Tibial artery (tissue), 4 donors: ENCODE data around the gene PRF1.

Experiments used
- DNase-seq, 2 donors: peaks; one replicate each; pipeline ENCODE4 v3.0.0-alpha.2; 2019
- H3K27ac ChIP-seq, 2 donors: fragments of 200-600 bp; sonication (generic) in 1 of 2; 1 replicate in 1 of 2; 2 replicates in 1 of 2; pipeline ENCODE4 v1.5.1; 2018 to 2019; ENCODE audit warnings: mild to moderate bottlenecking in 1 of 2
- H3K27me3 ChIP-seq, 2 donors: fragments of 200-600 bp; sonication (generic) in 1 of 2; one replicate each; pipeline versions ENCODE4 v1.5.1 to v1.6.0; 2016 to 2019
- H3K36me3 ChIP-seq, 3 donors: fragments of 200-600 bp; sonication (generic) in 2 of 3; one replicate each; pipeline ENCODE4 v1.5.1; 2016 to 2019; ENCODE audit warnings: mild to moderate bottlenecking in 2 of 3
- H3K4me1 ChIP-seq, 4 donors: fragments of 200-600 bp; sonication (generic) in 2 of 4; 1 replicate in 3 of 4; 2 replicates in 1 of 4; pipeline ENCODE4 v1.5.1; 2016 to 2019
- H3K4me3 ChIP-seq, 2 donors: fragments of 200-600 bp; sonication (generic) in 1 of 2; 1 replicate in 1 of 2; 2 replicates in 1 of 2; pipeline ENCODE4 v1.5.1; 2018 to 2019; ENCODE audit warnings: mild to moderate bottlenecking in 2 of 2
- H3K9me3 ChIP-seq, 3 donors: fragments of 200-600 bp; sonication (generic) in 1 of 3; one replicate each; pipeline ENCODE4 v1.5.1; 2016 to 2019
- intact Hi-C: fragments of 100-400 bp; cut with DNase I; formaldehyde crosslinking; loops from one replicate; pipeline ENCODE4 v1.15.0; 2023; ENCODE audit warnings: low total_unique reads
- TF ChIP-seq, protein P1 (sequence below), 2 experiments: fragments of 200-600 bp in 1 of 2; fragments of 450-650 bp in 1 of 2; IDR thresholded peaks; one replicate each; pipeline ENCODE4 v1.5.1; 2017 to 2019; ENCODE audit warnings: antibody characterized with exemption in 2 of 2, mild to moderate bottlenecking in 1 of 2, moderate library complexity in 1 of 2

PRF1 gene

DNA sequence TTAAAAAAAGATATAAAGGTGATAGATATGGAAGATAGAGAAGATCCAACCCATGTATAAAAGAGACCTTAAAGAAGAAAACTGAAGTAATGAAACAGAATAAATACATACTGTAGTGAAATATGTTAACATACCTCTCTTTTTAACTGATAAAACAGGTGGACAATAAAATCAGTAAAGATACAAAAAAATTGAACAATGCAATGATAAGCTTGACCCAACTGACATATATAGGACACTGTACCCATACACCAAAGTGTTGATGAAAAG is 17.4 kb upstream of the PRF1 start:
- Histone ChIP-seq H3K4me1 (no peaks in the 10 kb centered on the region), H3K36me3 (no peaks in the 10 kb centered on the region), H3K9me3 (peaks cover 0 to 18% (median 12%) of the 10 kb centered on the region in 3 donors), H3K4me3 (no peak overlapping the region), H3K27me3 (no peaks in the 10 kb centered on the region), H3K27ac (no peak overlapping the region)
- intact Hi-C loops = no loop called here
- TF ChIP-seq, protein P1, sequence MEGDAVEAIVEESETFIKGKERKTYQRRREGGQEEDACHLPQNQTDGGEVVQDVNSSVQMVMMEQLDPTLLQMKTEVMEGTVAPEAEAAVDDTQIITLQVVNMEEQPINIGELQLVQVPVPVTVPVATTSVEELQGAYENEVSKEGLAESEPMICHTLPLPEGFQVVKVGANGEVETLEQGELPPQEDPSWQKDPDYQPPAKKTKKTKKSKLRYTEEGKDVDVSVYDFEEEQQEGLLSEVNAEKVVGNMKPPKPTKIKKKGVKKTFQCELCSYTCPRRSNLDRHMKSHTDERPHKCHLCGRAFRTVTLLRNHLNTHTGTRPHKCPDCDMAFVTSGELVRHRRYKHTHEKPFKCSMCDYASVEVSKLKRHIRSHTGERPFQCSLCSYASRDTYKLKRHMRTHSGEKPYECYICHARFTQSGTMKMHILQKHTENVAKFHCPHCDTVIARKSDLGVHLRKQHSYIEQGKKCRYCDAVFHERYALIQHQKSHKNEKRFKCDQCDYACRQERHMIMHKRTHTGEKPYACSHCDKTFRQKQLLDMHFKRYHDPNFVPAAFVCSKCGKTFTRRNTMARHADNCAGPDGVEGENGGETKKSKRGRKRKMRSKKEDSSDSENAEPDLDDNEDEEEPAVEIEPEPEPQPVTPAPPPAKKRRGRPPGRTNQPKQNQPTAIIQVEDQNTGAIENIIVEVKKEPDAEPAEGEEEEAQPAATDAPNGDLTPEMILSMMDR (IDR thresholded peaks at IDR 0.05) = no peak
- no peak for DNase-seq

- DNase-seq = no peak
- Histone ChIP-seq H3K9me3 (peaks cover 0 to 18% (median 12%) of the 10 kb centered on the region in 3 donors), H3K4me3 (no peak overlapping the region), H3K36me3 (no peaks in the 10 kb centered on the region), H3K27me3 (no peaks in the 10 kb centered on the region), H3K27ac (no peak overlapping the region), H3K4me1 (no peaks in the 10 kb centered on the region)
- TF ChIP-seq, protein P1 (IDR thresholded peaks at IDR 0.05) = no peak
- intact Hi-C loops = no loop called here
These were observed 16.9 kb upstream of the PRF1 start for GRCh38 chr10:70619271-70620019.

- TF ChIP-seq, protein P1 (IDR thresholded peaks at IDR 0.05) = no peak
- no peak for DNase-seq
- Histone ChIP-seq H3K36me3 (no peaks in the 10 kb centered on the region), H3K4me3 (no peak overlapping the region), H3K9me3 (peaks cover 0 to 18% (median 12%) of the 10 kb centered on the region in 3 donors), H3K27ac (no peak overlapping the region), H3K27me3 (no peaks in the 10 kb centered on the region), H3K4me1 (no peaks in the 10 kb centered on the region)
- intact Hi-C loops = no loop called here
These were observed 16.1 kb upstream of the PRF1 start for GRCh38 chr10:70618663-70619062.

DNA sequence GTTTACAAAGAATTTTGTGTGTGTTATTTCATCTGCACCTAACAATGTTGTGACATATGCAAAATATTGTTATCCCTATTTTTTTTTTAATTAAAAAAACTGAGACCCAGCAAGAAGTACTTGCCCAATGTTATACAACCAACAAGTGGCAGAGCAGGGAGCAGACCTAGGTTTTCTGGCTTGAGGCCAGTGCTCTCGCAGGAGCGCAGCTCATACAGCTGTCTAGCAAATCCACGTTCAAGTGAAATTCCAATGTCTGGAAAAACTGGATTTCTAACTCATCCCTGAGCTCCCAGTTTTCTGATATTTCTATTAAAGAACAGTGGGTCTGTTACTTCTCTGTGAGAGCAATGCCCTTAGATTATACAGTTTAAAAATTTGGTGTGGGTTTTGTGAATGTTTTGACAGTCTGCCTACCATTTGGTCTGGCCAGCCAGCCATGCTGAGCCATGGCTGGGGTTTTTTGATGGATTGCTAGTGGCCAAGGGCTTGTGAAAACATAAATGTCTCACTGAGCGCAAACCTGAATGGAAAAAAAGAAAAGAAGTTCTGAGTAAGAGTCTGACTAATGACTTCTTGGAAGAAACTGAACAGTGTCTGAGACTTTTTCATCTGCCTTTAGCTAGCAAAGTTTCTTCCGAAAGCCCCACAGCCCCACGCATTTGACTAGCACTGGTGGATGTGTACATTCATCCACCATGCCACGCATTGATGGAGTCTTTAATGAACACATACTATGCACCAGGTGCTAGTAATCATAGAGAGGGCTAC is 15.4 kb upstream of the PRF1 start:
- DNase-seq = no peak
- TF ChIP-seq, protein P1 (IDR thresholded peaks at IDR 0.05) = no peak
- Histone ChIP-seq H3K27me3 (no peaks in the 10 kb centered on the region), H3K36me3 (no peaks in the 10 kb centered on the region), H3K27ac (no peak overlapping the region), H3K4me1 (no peaks in the 10 kb centered on the region), H3K9me3 (peaks cover 0 to 18% (median 12%) of the 10 kb centered on the region in 3 donors), H3K4me3 (no peak overlapping the region)
- intact Hi-C loops = no loop called here

DNA sequence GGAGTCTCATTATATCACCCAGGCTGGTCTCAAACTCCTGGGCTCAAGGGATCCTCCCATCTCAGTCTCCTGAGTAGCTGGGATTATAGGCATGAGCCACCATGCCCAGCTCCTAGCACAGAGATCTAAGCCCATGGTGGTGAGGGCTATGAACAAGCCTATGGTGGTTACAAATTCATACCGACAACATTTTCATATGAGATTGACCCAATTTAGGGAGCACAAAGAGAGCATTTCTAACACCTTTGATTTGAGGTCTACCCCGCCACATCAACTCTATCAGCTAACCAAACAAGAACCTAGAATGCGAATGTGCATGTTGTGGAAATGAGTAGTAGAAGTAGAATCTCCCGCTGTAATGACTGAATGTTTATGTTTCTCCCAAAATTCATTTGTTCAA is 14.2 kb upstream of the PRF1 start:
- no peaks in the 10 kb centered on the region for H3K27me3 ChIP-seq
- H3K4me3 ChIP-seq = no peak overlapping the region
- no peaks in the 10 kb centered on the region for H3K36me3 ChIP-seq
- TF ChIP-seq, protein P1 (IDR thresholded peaks at IDR 0.05) = no peak
- intact Hi-C loops = no loop called here
- no peak overlapping the region for H3K27ac ChIP-seq
- H3K4me1 ChIP-seq = no peaks in the 10 kb centered on the region
- DNase-seq = no peak
- H3K9me3 ChIP-seq = peaks cover 0 to 18% (median 12%) of the 10 kb centered on the region in 3 donors
